GM12878 (cell line): ENCODE results near the gene PDZD8. TPM values are rescaled to one million over a fixed set of nuclear protein-coding genes. Genes with fewer than 3 reads are reported as not detected.

ENCODE experiments used
- ATAC-seq: fragments of 200-7000 bp; cut with Tn5 transposase; 3 replicates; pipeline ENCODE4 v1.9.1; 2020; ENCODE audit warnings: mild to moderate bottlenecking, moderate library complexity
- BruUV-seq: library from RNA; stranded (reverse); fragments of 400-500 nt; replicated peaks from 2 replicates; lab custom pipeline; 2021; lab: Mats Ljungman, UMichigan
- CTCF ChIA-PET: fragments of 300-600 bp; sonication (Branson Sonifier 250); formaldehyde crosslinking; extraction: SDS; loops from one replicate; lab custom pipeline; 2021; ENCODE audit warnings: inconsistent platforms; lab: Yijun Ruan, JAX
- POLR2A ChIA-PET: fragments of 350-600 bp; formaldehyde crosslinking; extraction: SDS; loops from one replicate; lab custom pipeline; 2021; ENCODE audit warnings: inconsistent platforms; lab: Charles Lee
- RAD21 ChIA-PET: fragments of 300-600 bp; sonication (Branson Sonifier 250); formaldehyde crosslinking; loops from one replicate; lab custom pipeline; 2023; ENCODE audit warnings: antibody characterized with exemption; ENCODE audit not compliant: unreplicated experiment; lab: Charles Lee
- SMC1A ChIA-PET: fragments of 300-600 bp; sonication (Branson Sonifier 250); formaldehyde crosslinking; loops from one replicate; lab custom pipeline; 2023; ENCODE audit not compliant: unreplicated experiment, uncharacterized antibody; lab: Charles Lee
- DNase-seq: peaks from one replicate; pipeline ENCODE4 v3.0.0-alpha.2; 2011; ENCODE audit warnings: low read depth, low spot score
- FAIRE-seq: peaks from 3 replicates; lab custom pipeline; 2011; peaks lifted over from hg19 to GRCh38; lab: Jason Lieb, UNC
- H2AFZ ChIP-seq: 2 replicates; pipeline ENCODE4 v1.6.0; 2011; ENCODE audit warnings: low read depth, low read length, control low read depth; ENCODE audit not compliant: control insufficient read depth
- H3K27ac ChIP-seq: 2 replicates; pipeline ENCODE4 v1.5.1; 2011; ENCODE audit warnings: control low read depth; ENCODE audit not compliant: control insufficient read depth, insufficient read depth
- H3K27me3 ChIP-seq, 2 experiments: replicated peaks in 1 of 2; 2 replicates each; pipeline versions ENCODE4 v1.6.0 to v1.6.1; 2011; ENCODE audit warnings: low read length in 1 of 2; ENCODE audit not compliant: control insufficient read depth in 2 of 2, insufficient read depth in 2 of 2
- H3K36me3 ChIP-seq, 2 experiments: 2 replicates each; pipeline ENCODE4 v1.5.1; 2011; ENCODE audit warnings: low read length in 1 of 2; ENCODE audit not compliant: control insufficient read depth in 2 of 2, insufficient read depth in 2 of 2
- H3K4me1 ChIP-seq: 2 replicates; pipeline ENCODE4 v1.6.1; 2011; ENCODE audit warnings: mild to moderate bottlenecking, low read length, moderate library complexity, mixed read lengths; ENCODE audit not compliant: control insufficient read depth, insufficient read depth
- H3K4me2 ChIP-seq: 2 replicates; pipeline ENCODE4 v1.6.0; 2011; ENCODE audit warnings: control low read depth; ENCODE audit not compliant: control insufficient read depth, insufficient read depth
- H3K4me3 ChIP-seq: fragments of 200-600 bp; sonication (generic); 2 replicates; pipeline ENCODE4 v1.5.1; 2016
- H3K79me2 ChIP-seq: 2 replicates; pipeline ENCODE4 v1.6.0; 2011; ENCODE audit warnings: low read length; ENCODE audit not compliant: control insufficient read depth, insufficient read depth
- H3K9ac ChIP-seq: 2 replicates; pipeline ENCODE4 v1.8.0; 2011; ENCODE audit warnings: low read length, control low read depth, mixed read lengths; ENCODE audit not compliant: control insufficient read depth, insufficient read depth
- H3K9me3 ChIP-seq: replicated peaks from 3 replicates; pipeline ENCODE4 v1.5.1; 2011; ENCODE audit warnings: mild to moderate bottlenecking, low read length; ENCODE audit not compliant: control insufficient read depth, insufficient read depth
- H4K20me1 ChIP-seq: 2 replicates; pipeline ENCODE4 v1.6.0; 2011; ENCODE audit not compliant: control insufficient read depth, insufficient read depth
- BCL3 ChIP-seq: IDR thresholded peaks from 2 replicates; pipeline ENCODE4 v1.6.1; 2011; ENCODE audit warnings: borderline replicate concordance, low read depth, mild to moderate bottlenecking, moderate library complexity, low read length; ENCODE audit not compliant: insufficient read depth, poor library complexity, severe bottlenecking
- EED ChIP-seq: sonication (generic); IDR thresholded peaks from 2 replicates; pipeline ENCODE4 v1.6.1; 2016; ENCODE audit warnings: antibody characterized with exemption, low read depth
- HCFC1 ChIP-seq: fragments of 150-350 bp; IDR thresholded peaks from 2 replicates; pipeline ENCODE4 v1.6.1; 2014; ENCODE audit warnings: low read length
- HDGF ChIP-seq: fragments of 450-650 bp; IDR thresholded peaks from 2 replicates; pipeline ENCODE4 v1.6.1; 2016; ENCODE audit warnings: antibody characterized with exemption
- JUNB ChIP-seq: IDR thresholded peaks from 2 replicates; pipeline ENCODE4 v1.6.1; 2016; ENCODE audit warnings: antibody characterized with exemption, mild to moderate bottlenecking
- PBX3 ChIP-seq: IDR thresholded peaks from 2 replicates; pipeline ENCODE4 v1.6.1; 2011; ENCODE audit warnings: mild to moderate bottlenecking, low read depth, low read length, moderate library complexity; ENCODE audit not compliant: insufficient replicate concordance
- RCOR1 ChIP-seq: conservative IDR thresholded peaks from 2 replicates; pipeline ENCODE4 v1.6.1; 2012; ENCODE audit warnings: low read depth, low read length, improper control_type of control experiment
- SREBF2 ChIP-seq: IDR thresholded peaks from 2 replicates; pipeline ENCODE4 v1.6.1; 2012; ENCODE audit warnings: mild to moderate bottlenecking, low read length
- ZNF217 ChIP-seq: fragments of 450-650 bp; IDR thresholded peaks from 2 replicates; pipeline ENCODE4 v1.6.1; 2017; ENCODE audit warnings: antibody characterized with exemption, mild to moderate bottlenecking
- WGBS: methylation state at CpG from one replicate; pipeline ENCODE4 v1.1.6; 2016; ENCODE audit warnings: low lambda C conversion rate; ENCODE audit not compliant: insufficient replicate concordance, insufficient coverage; ENCODE audit errors: missing lambda C conversion rate; 5-methylcytosine and 5-hydroxymethylcytosine counted together
- in situ Hi-C: fragments of 300-500 bp; cut with MboI; formaldehyde crosslinking; loops from 9 replicates; pipeline ENCODE4 v1.14.3; 2018; ENCODE audit warnings: mixed read lengths
- intact Hi-C: fragments of 100-400 bp; cut with micrococcal nuclease; formaldehyde crosslinking; loops from one replicate; pipeline ENCODE4 v1.14.2; 2022; ENCODE audit not compliant: unreplicated experiment
- polyA plus RNA-seq, 11 experiments: library from polyadenylated mRNA; depleted of rRNA in 4 of 11; unstranded in 6 of 11; stranded (reverse) in 5 of 11; fragments of >200 nt; fragmentation: Nextera tagmentation in 4 of 11; fragmentation: Illumina TruSeq in 1 of 11; extraction: Ambion mirVana in 4 of 11; extraction: Trizol in 1 of 11; gene quantifications; 1 replicate in 1 of 11; 2 replicates in 10 of 11; pipeline versions ENCODE4 v1.2.1 to v1.2.3, GENCODE V29; 2011 to 2016; ENCODE audit warnings: inconsistent platforms in 2 of 11, missing spikeins in 2 of 11, low read depth in 1 of 11
- total RNA-seq, 4 experiments: library from RNA; depleted of rRNA in 3 of 4; stranded (reverse); fragments of >200 nt in 3 of 4; fragmentation: Illumina TruSeq in 1 of 4; extraction: Trizol in 1 of 4; gene quantifications; 2 replicates each; pipeline versions ENCODE4 v1.2.1 to v1.2.3, GENCODE V29; 2013 to 2021

Gene PDZD8
- total and polyA plus RNA-seq, 10 of the 15 experiments (the other 5 are each of a cell fraction or from before 2014, with no cell fraction given) = 2.0 to 21.2 (median 6.7) TPM

GRCh38 chr10:117261501-117261900, 113.7 kb downstream of the PDZD8 start:
- no peak overlapping the region for H3K4me2 ChIP-seq
- DNase-seq (no peak), FAIRE-seq (no peak), ATAC-seq (no peak)
- in situ Hi-C loops = no loop called here
- RAD21 ChIA-PET = no interaction called here
- H3K9me3 ChIP-seq = no peaks in the 10 kb centered on the region
- CTCF ChIA-PET = interaction anchor here (0.6 to 2.2 kb wide), 2 partner anchors 44 to 59 kb away, joined by 3 to 12 read pairs; no protein-coding TSS in a partner anchor
- no peaks in the 10 kb centered on the region for H3K36me3 ChIP-seq
- no peaks in the 10 kb centered on the region for H3K79me2 ChIP-seq
- no peak overlapping the region for H3K27ac ChIP-seq
- SMC1A ChIA-PET = interaction anchor here (0.7 to 1.9 kb wide), 3 partner anchors 12 to 765 kb away, joined by 3 to 6 read pairs (median 4); no protein-coding TSS in a partner anchor
- H3K9ac ChIP-seq = no peak overlapping the region
- H4K20me1 ChIP-seq = no peaks in the 10 kb centered on the region
- no TSS peak for BruUV-seq
- intact Hi-C loops = no loop called here
- POLR2A ChIA-PET = no interaction called here
- H3K4me1 ChIP-seq = no peaks in the 10 kb centered on the region
- 33% methylated on average over 3 of the region's 3 CpGs for WGBS
- H3K4me3 ChIP-seq = no peak overlapping the region
- peaks cover 0 to 3% of the 10 kb centered on the region in 2 experiments; a peak in 1 of 4 replicates for H3K27me3 ChIP-seq
- TF ChIP-seq HDGF (no peak), JUNB (no peak), BCL3 (no peak), RCOR1 (no peak), ZNF217 (no peak), SREBF2 (no peak), HCFC1 (no peak), EED (no peak), PBX3 (no peak)
- TF ChIP-seq, all 136 proteins: peak for 0
- no peak overlapping the region for H2AFZ ChIP-seq
